NCI-H2029 (cell line): ENCODE results near the gene RNU1-1.
A peak's percentile ranks its signal among the peaks of the same experiment; 100 is the strongest.
"Not testable (repeated sequence)": the region's sequence is repeated elsewhere in the genome, so short reads cannot be mapped to it uniquely, and the experiment has no call there.

Experiments
- DNase-seq: peaks from one replicate; lab custom pipeline; 2025; lab: John Stamatoyannopoulos, UW

RNU1-1 gene

DNA sequence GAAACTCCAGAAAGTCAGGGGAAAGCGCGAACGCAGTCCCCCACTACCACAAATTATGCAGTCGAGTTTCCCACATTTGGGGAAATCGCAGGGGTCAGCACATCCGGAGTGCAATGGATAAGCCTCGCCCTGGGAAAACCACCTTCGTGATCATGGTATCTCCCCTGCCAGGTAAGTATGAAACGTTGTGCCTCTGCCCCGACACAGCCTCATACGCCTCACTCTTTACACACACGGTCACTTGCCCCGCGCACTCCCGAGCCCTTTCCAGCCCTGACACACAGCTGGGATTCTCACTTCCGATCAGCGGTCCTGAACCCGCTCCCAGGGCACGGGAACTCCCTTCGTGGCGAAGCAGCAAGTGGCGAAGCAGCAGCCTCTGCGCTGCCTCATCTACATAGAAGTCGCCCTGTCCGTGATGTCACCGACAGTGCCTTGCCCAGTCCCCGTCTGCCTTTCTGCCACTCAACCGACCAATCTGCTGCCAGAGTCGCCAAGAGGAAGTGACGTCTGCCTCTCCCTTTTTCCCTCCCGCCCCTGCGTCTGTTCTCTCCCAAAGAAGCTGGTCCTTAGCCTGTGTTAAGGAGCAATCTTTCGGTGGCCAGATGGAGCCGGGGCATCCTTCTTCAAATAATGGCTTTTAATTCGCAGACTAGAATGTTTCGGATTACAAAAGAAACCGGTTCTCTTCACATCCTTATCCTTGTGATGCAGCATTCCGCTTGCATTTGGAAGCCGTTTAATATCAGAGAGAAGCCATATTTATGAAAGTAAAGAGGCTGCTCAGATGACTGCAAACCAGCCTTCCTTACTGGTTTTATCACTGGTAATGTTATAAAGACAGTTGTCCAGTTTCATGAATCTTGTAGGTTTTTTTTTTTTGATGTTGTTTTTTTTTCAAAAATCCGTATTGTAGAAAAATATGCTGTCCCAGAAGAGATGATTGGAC, at the start of gene RNU1-1:
TSS of gene RNU1-1 (minus strand) at position 179 of the 949 bp plus-strand sequence.
- DNase-seq = peak; percentile 64

DNA sequence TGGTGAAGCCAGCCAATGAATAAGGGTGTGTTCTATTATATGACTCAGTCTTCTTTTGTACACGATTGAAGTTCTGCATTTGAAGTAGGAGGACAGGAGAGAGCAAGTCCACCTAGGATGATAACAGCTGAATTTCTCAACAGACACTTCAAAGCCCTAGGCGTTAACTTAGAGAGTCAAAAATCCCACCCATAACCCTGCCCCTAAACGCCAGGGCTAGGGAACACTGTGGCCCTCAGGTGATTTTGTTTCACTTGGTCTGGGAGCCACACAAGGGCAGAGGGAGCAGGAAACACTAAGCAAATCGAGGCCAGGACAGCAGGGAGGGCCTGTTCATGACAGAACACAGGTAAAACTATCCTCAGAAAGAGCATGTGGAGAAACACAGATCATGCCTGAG, 47.0 kb upstream of the RNU1-1 start:
- DNase-seq = not testable (repeated sequence)

DNA sequence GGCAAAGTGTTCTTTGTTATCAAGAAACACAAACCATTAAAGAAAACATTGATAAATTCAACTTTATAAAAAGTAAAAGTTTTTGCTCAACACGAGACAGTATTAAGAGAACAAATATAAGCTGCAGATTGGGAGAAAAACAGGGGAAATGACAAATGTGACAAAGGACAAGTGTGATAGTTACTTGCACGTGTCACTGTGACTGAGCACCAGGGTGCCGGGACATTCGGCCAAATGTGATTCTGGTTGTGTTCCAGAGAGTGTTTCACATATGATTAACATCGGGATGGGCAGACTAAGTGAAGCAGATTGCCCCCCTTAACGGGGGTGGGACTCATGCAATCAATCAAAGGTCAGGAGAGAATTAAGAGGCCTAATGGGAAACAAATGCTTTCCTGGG, 46.4 kb upstream of the RNU1-1 start:
- DNase-seq = not testable (repeated sequence)

DNA sequence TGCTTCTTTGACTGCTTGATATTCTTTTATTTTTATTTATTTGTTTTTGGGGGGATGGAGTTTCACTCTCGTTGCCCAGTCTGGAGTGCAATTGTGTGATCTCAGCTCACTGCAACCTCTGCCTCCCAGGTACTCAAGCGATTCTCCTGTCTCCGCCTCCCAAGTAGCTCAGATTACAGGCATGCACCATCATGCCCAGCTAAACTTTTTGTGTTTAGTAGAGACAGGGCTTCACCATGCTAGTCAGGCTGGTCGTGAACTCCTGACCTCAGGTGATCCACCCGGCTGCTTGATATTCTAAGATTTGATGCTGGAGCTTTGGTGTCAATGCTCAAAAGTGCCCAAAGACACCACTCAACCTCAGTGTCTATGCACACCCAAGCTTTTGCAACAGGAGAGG, 45.6 kb upstream of the RNU1-1 start:
- not testable (repeated sequence) for DNase-seq

DNA sequence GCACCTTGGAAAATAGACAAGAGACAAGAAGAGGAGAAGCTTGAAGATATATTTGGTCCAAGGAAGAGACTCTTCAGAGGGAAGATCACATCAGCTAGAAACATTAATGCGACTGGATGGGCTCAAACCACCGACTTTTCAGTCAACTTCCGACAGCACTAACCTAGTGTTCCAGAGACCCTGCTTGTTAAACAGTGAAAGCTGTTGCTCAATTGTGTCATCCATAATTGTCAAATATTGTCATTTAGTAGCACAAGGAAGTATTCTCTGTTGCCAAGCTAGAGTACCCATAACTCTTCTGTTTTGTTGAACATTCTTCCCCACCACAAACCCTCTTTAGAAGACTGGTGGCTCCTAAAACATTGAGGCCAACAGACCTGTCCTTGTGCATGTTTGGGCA, 42.9 kb upstream of the RNU1-1 start:
- not testable (repeated sequence) for DNase-seq

DNA sequence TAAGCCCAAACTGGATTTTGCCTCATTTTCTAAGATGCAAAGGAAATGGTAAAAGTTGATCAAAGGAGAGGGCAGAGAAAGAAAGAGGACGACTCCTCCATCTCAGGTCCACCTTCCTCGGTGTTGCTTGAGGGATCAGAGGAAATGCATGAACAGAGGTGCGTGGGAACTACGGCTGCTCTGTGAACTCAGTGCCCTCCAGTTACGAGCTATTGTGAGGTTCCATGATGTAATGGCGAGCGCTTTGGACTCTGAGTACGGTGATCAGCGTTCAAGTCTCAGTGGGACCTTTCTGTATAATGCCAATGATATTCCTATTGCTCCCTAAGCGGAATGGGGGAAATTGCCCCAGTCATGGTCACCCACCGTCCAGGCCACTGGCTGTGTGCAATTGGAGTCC, 39.2 kb upstream of the RNU1-1 start:
- not testable (repeated sequence) for DNase-seq

DNA sequence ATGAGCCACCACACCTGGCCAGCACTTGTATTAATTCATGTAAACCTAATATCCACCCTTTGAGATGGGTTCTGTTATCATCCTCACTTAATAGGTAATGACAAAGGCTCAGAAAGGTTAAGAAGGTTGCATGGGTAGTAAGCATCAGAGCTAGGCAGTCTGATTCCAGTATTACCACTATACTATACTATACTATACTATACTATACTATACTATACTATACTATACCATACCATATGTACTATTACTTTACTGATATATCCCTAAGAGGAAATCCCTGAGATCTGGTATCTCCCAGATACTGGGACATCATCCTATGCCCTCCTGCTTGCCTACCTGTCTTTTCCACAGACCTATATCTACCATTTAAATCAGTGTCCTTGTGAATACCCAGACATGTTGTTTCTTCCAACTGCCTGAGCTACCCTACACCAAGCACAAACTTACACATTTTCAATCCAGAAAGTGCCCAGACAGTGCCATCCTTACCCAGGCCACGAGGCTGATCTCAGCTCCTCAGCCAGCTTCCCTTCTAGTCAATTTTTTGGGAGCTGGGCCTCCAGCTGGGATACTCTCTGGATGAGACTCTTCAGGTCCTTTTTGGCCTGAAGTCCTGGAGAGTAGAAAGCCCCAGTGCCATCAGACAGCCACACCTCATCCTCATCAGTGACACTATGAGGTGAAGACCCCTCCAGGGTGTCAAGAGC, 36.3 kb upstream of the RNU1-1 start:
- not testable (repeated sequence) for DNase-seq

DNA sequence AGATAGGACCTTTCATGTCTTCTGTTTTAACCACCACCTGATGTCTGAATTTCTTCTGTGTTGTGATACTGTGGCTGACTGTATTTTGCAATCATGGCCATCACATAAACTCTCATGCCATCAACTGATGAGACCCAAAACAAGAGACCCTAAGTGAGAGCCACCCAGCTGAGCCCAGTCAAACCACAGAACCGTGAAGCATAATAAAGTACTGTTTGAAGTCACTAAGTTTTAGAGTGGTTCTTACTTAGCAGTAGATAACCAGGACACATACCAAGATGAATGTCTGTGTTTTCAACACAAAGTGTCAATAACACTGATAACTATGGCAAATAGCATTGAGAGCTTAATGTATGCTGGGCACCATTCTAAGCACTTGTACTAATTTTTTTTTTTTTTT, 35.5 kb upstream of the RNU1-1 start:
- DNase-seq = not testable (repeated sequence)

DNA sequence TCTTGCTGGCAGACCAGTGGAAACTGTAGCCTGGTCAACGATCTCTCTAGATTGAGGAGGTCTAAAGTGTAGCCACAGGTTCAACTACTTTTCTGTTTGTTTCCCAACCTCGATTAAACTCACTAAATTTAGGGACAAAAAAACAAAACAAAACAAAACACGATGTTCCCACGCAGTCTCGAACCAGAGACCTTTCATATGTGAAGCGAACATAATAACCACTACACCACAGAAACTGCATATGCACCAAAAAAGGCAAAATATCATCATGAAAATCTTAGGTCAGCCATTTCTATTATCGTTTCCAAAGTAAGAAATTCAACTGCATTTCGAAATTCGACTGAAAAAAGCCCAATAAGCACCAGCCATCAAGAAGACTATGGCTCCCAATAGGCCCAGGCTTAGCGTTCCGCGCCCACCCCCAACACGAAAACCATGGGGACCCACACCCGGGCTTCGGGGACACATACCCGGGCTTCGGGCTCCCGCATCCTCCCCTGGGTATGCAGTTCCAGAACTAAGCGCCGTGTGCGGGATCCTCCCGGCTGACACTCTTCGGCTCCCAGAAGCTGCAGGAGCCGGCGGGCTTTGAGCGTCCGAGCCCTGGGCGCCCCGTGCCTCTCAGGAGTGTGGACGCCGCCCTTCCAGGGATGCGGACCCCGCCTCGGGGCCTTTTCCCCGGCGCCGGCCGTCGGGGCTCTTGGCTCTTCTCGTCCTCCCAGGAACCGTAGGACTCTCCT, 33.6 kb upstream of the RNU1-1 start:
- DNase-seq = not testable (repeated sequence)

DNA sequence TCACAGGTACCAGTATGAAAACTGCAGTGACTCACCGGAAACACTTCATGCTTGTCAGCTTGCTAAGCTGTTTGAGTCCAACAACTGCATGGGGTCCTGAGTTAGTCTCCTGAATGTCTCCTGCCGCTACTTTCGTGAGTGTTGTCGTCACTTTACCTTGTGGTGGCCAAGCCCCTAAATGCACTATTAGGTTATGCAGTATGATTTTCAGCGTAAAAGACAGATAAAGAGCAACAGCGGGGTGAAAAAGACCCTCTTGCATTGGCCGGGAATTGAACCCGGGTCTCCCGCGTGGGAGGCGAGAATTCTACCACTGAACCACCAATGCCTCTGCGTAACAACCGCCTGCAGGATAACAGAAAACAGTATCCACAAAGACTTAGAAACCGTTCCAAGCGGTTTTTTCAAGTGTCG, 31.6 kb upstream of the RNU1-1 start:
- DNase-seq = not testable (repeated sequence)

DNA sequence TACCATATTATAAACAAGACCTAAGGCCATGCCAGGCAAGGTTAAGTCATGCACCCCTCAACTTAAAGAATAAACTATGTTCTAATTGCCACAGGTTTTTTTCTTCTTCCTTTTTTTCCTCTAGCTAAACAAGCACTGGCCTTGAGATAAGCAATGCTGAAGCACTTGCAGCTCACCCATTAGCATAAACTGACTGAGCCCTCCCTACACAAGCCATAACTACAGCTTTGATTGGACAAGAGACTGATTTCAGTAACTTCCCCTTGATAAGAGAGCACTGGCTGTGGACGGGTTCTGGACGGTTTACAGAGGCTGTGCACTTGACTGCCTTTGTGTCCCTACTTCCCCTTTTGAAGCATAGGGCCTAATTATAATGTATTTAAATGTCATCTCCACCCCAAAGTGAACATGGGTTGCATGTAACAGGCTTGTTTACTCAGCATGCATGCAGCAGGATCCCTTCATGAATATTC, 26.4 kb upstream of the RNU1-1 start:
- DNase-seq = not testable (repeated sequence)

DNA sequence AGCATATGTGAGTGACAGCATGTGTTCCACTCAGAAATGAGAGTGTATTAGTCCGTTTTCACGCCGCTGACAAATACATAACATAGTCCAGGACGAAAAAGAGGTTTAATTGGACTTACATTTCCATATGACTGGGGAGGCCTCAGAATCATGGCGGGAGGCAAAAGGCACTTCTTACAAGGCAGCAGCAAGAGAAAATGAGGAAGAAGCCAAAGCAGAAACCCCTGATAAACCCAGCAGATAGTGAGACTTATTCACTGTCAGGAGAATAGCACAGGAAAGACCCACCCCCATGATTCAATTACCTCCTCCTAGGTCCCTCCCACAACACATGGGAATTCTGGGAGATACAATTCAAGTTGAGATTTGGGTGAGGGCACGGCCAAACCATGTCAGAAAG, 23.4 kb upstream of the RNU1-1 start:
- DNase-seq = not testable (repeated sequence)

DNA sequence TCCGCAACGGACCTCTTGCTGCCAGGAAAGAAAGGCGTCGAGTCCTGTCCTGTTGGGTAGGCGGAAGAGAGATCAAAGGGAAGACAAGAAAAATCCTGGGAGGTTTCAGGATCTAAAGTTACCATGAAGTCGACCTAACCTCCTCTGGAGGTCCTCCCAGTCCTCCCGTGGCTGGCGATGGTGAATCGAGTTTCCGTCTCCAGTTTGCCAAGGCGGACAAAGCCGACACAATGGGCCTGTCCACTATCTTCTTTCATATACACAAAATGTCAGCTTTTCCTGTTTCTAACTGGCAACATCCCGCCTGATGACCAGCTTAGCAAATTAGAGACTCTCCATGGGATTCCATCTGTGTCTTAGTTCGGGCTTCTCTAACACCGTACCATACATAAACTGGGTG, 22.7 kb upstream of the RNU1-1 start:
- DNase-seq = not testable (repeated sequence)

DNA sequence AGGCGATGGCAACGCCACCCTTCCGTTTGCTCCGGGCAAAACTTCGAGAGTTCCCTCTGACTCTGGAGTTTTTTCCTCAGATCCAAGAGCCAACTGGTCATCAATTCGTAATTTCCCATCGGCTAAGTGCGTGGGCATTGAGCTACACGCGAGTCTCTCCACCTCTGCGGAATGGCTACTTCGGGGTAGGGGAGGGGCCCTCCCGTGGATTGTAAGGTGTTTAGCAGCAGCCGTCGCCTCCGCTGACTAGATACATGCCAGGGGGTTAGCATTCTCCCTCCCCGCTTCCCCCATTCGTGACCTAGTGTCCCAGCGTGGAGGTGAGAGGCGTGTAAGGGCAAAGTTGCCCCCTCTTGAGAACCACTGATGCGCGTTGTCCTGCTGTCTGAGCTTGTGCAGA, 21.8 kb upstream of the RNU1-1 start:
- not testable (repeated sequence) for DNase-seq

DNA sequence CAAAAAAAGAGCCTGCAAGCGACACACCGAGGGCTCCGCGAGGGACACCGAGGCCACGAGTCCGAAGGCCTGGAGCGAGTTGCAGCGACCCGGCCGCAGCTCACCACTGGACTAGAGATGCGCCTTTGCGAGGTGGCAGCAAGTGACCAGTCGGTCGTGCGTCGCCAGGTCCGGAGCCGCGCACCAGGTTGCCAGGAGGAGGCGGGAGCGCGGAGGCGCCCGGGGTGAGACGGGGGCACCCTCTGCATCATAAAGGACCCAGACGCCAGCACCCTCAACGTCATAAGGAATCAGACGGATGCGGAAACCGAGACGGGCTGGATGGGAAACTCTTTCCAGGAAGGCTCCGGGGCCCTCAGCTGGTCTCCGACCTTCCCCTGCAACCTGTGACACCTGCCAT, 21.4 kb upstream of the RNU1-1 start:
- DNase-seq = not testable (repeated sequence)

DNA sequence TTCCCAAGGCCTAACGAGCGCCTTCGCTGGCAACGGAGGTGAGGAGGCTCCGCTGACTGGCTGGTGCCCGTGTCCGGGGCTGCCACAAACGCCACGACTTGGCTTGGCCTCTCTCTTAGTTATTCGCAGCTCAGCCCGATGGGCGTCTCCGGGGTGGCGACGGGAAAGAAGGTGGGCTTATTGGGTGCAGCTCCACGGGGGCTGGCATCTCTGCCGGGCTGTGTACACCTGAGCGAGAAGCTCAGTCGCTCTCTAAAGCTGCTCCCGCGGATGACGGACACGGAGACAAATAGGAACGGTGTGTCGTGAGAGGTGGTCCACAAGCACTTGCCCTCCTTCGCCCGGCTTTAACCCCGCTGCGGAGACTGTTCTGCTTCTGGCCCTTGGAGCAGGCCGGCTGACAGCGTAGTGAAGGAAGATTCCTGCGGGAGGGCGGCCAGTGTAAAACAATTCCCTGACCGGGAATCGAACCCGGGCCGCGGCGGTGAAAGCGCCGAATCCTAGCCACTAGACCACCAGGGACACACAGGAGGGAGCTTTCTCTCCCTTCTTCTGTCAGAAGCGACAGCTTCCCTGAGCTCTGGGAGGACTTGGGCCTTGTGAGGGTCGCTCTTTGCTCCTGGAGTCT, 20.9 kb upstream of the RNU1-1 start:
- not testable (repeated sequence) for DNase-seq

DNA sequence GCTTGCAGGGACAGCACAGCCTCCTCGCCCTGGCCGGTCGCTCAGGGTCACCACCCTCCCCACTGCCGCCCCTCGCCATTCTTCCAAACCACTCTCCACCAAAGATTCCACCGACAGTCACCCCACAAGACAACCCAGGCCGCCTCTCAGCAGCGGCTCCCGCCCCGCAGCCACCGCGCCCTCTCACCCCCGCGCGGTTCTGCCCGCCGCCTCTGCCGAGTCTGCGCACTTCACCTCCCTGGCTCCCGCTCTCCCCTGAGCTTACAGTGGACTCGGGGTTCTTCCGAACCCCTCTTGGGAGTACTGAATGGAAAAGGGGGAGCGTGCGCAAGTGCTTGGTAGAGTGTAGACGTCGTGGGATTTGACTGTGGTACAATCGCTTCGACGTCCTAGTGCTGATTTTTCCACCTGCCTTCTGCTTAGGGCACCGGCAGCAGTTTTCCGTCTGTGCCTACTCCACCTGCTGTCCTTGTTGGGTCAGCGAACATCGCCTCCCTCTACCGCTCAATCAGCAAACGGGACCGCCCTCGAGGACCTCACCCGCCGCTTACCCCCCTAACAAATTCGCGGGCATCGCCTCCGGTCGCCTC, 20.2 kb upstream of the RNU1-1 start:
- DNase-seq = not testable (repeated sequence)

DNA sequence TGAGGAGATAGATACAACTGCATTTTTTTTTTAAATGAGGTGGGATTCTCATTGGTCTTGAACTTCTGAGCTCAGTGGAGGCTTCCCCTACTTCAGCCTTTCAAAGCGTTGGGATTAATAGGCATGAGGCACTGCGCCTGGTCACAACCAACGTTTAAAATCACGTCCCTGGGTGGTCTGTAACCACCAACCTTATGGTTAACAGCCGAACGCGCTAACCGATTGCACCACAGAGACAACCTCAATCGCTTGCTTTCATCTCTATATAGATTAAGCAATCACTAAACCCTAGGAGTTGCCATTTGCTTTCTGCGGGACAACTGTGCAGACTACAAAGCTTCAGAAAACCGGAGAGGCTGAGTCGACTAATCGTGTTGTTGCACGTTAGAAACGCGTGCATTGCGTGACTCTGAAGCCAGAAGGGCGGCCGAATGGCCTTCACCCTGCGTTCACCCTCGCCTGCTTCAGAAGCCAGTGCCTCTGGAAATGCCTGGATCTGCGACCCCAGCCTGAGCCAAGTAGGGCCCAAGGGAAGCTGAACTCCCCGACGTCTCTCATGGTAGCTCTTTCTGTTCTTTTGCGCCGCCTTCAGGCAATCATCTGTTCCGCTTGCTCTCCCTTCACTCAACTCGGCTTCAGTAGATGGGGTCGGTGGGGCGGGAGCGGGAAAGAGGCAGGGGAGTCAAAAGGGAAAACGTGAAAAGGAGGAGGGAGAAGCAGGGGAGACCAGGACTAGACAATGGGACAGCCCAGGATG, 18.3 kb upstream of the RNU1-1 start:
- DNase-seq = not testable (repeated sequence)

DNA sequence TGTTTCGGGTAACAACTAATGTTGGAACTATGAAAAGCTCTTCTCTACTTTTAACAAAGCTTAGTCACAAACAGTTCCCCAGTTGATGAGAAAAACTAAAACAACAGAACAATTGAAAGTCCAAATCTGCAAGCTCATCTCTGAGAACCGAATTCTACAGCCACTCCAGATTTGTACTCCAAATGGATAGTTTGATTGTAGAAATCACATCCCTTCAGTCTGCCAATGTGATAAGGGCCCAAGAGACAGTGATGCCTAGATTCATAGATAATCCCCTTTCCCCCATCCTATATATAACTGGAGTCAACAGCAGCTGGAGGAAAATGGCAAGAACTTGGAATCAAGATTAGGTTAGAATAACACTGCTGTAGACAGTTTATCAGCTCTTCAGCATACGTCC, 14.3 kb upstream of the RNU1-1 start:
- DNase-seq = not testable (repeated sequence)

DNA sequence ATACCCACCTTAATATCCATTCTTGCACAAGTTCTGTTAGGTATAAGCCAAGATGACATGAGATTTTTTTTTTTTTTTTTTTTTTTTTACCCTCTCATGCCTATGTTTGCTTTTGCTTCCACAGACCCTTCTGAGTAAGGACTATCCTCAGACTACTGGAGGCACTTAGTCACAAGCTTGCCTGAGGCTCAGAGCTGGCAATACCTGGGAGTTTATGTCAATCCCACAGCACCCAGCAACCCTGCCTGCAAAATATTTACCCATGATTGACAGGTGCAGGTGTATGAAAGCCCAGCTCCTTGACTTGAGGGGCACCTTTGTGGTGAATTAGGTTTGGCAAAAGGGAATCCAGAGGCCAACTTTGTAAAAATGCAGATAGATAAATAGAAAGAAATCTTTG, 11.7 kb upstream of the RNU1-1 start:
- not testable (repeated sequence) for DNase-seq
